Kidney (tissue), 14 donors: ENCODE results near the gene TRAPPC12. TPM values are rescaled to one million over a fixed set of nuclear protein-coding genes. Genes with fewer than 3 reads are reported as not detected.
A peak's percentile ranks its signal among the peaks of the same experiment; 100 is the strongest.

ENCODE experiments used
- DNase-seq, 5 donors: peaks; one replicate each; pipeline ENCODE4 v3.0.0-alpha.2; 2013 to 2020
- FAIRE-seq: peaks from 2 replicates; lab custom pipeline; 2012; peaks lifted over from hg19 to GRCh38; lab: Jason Lieb, UNC
- H3K27ac ChIP-seq, 2 donors: one replicate each; pipeline ENCODE4 v1.7.0; 2013; ENCODE audit warnings: low read depth in 2 of 2, low read length in 2 of 2, inconsistent platforms in 1 of 2
- H3K27me3 ChIP-seq: one replicate; pipeline ENCODE4 v1.7.1; 2013; ENCODE audit warnings: low read length, inconsistent platforms; ENCODE audit not compliant: control insufficient read depth, insufficient read depth
- H3K36me3 ChIP-seq, 3 donors: one replicate each; pipeline versions ENCODE4 v1.7.0 to v1.7.1; 2013; ENCODE audit warnings: low read length in 3 of 3, control low read depth in 1 of 3, inconsistent platforms in 1 of 3; ENCODE audit not compliant: insufficient read depth in 3 of 3, control insufficient read depth in 2 of 3
- H3K4me1 ChIP-seq, 3 donors: one replicate each; pipeline versions ENCODE4 v1.7.0 to v1.7.1; 2013; ENCODE audit warnings: low read length in 3 of 3, inconsistent platforms in 1 of 3, low read depth in 1 of 3; ENCODE audit not compliant: control insufficient read depth in 2 of 3, insufficient read depth in 2 of 3
- H3K4me3 ChIP-seq, 3 donors: one replicate each; pipeline versions ENCODE4 v1.7.0 to v1.8.1; 2013; ENCODE audit warnings: low read length in 3 of 3, control low read depth in 1 of 3, inconsistent platforms in 1 of 3
- H3K9ac ChIP-seq, 3 donors: one replicate each; pipeline versions ENCODE4 v1.7.0 to v1.7.1; 2013; ENCODE audit warnings: low read length in 3 of 3, control low read depth in 1 of 3, inconsistent platforms in 1 of 3
- H3K9me3 ChIP-seq, 3 donors: one replicate each; pipeline versions ENCODE4 v1.7.0 to v1.7.1; 2013; ENCODE audit warnings: low read length in 3 of 3, control low read depth in 1 of 3, inconsistent platforms in 1 of 3; ENCODE audit not compliant: control insufficient read depth in 2 of 3, insufficient read depth in 1 of 3
- CTCF ChIP-seq: IDR thresholded peaks from 3 replicates; pipeline ENCODE4 v1.5.1; 2012; ENCODE audit warnings: mild to moderate bottlenecking, moderate library complexity, borderline replicate concordance; ENCODE audit not compliant: insufficient read depth; ENCODE audit errors: extremely low read depth
- intact Hi-C: fragments of 100-400 bp; cut with DNase I; formaldehyde crosslinking; loops from one replicate; pipeline ENCODE4 v1.11.1; 2022
- polyA plus RNA-seq: library from polyadenylated mRNA; stranded (reverse); fragments of 350-450 nt; fragmentation: Illumina TruSeq; extraction: RNeasy Lipid Tissue Mini Kit (QIAGEN cat#74804); gene quantifications from one replicate; pipeline ENCODE4 v1.2.3, GENCODE V29; 2014; ENCODE audit warnings: low read depth, low replicate concordance; ENCODE audit not compliant: insufficient read depth
- total RNA-seq: library from RNA; stranded (reverse); fragmentation: NEBNext Ultra II Directional; extraction: Animal tissue kit (Norgen Biotek cat#: 25700); gene quantifications from one replicate; pipeline ENCODE4 v1.2.1, GENCODE V29; 2021
- donor health status: control.
- donor health status: control.
- donor health status: control.
- donor health status: control.
- donor health status: control.
- donor health status: DM: yes; HTN: yes; CAD: no.
- donor health status: Normal renal cell carcinoma (clear cell type).

Gene TRAPPC12
- total and polyA plus RNA-seq, 2 donors from 2014 or later = 81.6 to 104 TPM

DNA sequence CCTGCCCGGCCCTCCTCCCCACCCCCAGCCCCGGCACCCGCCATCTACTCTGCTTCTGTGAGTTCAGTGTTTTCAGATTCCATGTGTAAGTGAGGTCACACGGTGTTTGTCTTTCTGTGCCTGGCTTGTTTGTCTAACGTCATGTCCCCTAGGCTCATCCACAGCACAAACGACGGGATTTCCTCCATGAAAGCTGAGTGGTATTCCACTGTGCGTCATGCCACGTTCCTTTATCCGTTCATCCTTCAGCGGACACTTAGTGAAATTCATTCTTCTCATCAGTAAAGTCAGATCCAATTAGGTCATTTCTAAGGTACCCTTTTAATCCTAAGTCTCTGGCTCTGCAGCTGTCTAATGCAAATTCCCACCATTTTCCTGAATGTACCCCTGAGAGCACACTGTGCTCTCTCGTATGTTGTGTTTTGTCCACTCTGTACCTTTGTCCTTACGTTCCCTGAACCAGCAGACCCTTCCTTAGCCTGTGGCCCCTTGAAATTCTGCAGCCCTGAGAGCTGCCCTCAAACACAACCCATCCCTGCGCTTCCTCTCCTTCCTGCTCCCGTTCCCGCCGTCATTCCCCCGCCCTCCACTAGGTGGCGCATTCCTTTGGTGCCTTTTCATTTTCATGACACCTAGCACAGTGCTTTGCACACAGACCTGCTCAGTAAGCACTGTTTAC is 44.1 kb downstream of the TRAPPC12 start:
- Histone ChIP-seq H3K9me3 (no peaks in the 10 kb centered on the region), H3K4me1 (peaks cover 0 to 2% (median 0%) of the 10 kb centered on the region in 3 donors), H3K27me3 (no peaks in the 10 kb centered on the region), H3K27ac (no peak overlapping the region), H3K9ac (no peak overlapping the region), H3K36me3 (peaks cover 4 to 32% (median 22%) of the 10 kb centered on the region in 3 donors), H3K4me3 (no peak overlapping the region)
- FAIRE-seq = no peak
- intact Hi-C loops = no loop called here
- peak; percentile 91 for TF ChIP-seq CTCF
- peak in 3 of 5 donors; percentile 50 to 61 (median 55) for DNase-seq

GRCh38 chr2:3424171-3424795 is 44.8 kb downstream of the TRAPPC12 start:
- FAIRE-seq (no peak), DNase-seq (no peak)
- Histone ChIP-seq H3K9ac (no peak overlapping the region), H3K27ac (no peak overlapping the region), H3K4me3 (no peak overlapping the region), H3K9me3 (no peaks in the 10 kb centered on the region), H3K27me3 (no peaks in the 10 kb centered on the region), H3K36me3 (peaks cover 4 to 32% (median 24%) of the 10 kb centered on the region in 3 donors), H3K4me1 (peaks cover 0 to 2% (median 0%) of the 10 kb centered on the region in 3 donors)
- no peak for TF ChIP-seq CTCF
- intact Hi-C loops = no loop called here

DNA sequence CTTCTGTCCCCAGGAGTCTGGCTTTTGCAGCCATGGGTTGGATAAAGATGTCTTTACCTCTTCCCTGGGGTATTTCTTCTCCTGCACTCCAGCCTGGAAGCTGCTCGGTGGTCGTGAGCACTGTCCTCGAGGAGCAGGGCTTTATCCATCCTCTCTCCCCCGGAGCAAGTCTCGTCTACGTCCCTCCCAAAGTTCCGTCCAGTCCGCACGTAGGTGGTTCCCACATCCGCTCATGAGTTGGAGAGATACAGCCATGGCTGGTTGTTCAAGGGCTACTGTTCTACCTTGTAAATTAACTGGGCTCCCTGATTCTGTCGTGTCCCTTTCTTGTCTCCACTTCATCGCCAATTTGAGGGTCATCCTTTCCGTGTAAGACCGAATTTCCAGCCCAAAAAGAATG is 47.1 kb downstream of the TRAPPC12 start:
- FAIRE-seq = no peak
- H3K27me3 ChIP-seq = no peaks in the 10 kb centered on the region
- intact Hi-C loops = no loop called here

More for the DNA sequence above, 47.1 kb downstream of the TRAPPC12 start:
- peaks cover 0 to 2% (median 0%) of the 10 kb centered on the region in 3 donors for H3K4me1 ChIP-seq
- peaks cover 4 to 32% (median 26%) of the 10 kb centered on the region in 3 donors for H3K36me3 ChIP-seq
- TF ChIP-seq CTCF = no peak
- no peak for DNase-seq
- H3K27ac ChIP-seq = no peak overlapping the region
- H3K9me3 ChIP-seq = no peaks in the 10 kb centered on the region
- no peak overlapping the region for H3K4me3 ChIP-seq
- H3K9ac ChIP-seq = no peak overlapping the region
